Measurements from ENCODE around the gene BBOX1.

DNA sequence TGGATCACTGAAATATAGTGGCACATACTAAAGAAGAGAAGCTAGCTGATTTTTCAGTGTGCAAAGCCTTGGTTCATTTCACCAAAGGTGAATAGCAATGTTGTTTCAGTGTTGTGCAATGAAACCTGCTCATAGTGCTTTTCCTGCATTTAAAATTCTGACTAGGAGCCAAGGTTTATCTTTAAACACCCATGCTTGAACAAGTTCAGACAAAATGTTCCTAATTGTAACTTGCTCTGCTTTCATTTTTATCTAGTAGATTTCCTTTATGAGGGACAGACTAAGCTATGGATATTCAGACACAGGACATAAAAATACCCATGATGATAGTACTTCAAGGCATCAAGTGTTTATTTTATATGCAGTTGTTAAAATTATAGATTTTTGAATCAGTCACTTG is 47.7 kb downstream of the BBOX1 start:
- TF ChIP-seq POLR2AphosphoS5 (IDR thresholded peaks at IDR 0.05; ENCODE audit: low read depth, low read length) (no peak), POLR2A (IDR thresholded peaks at IDR 0.05; ENCODE audit: low read depth, low read length) (no peak), TAF1 (IDR thresholded peaks at IDR 0.05; ENCODE audit: borderline replicate concordance, low read depth, low read length) (no peak)

Data from GM12892 (cell line).